A549 treated with Hydrocortisone at 1 μM for 4 hours (cell line): ENCODE results near the gene PCBD2. TPM values are rescaled to one million over a fixed set of nuclear protein-coding genes. Genes with fewer than 3 reads are reported as not detected.

Experiments
- total RNA-seq: library from RNA; stranded (reverse); fragments of 200-300 nt; extraction: Qiagen RNA extraction; gene quantifications from 5 replicates; pipeline ENCODE4 v1.2.3, GENCODE V29; 2022

PCBD2 gene
- total RNA-seq, result 10.2 to 11.9 TPM (median 11.5 TPM) in 5 replicates

GRCh38 chr5:134904610-134905245 is at the start of gene PCBD2:
TSS of gene PCBD2 (plus strand) at chr5:134905131. CDS start at chr5:134905140, 9 bp downstream.

GRCh38 chr5:134873987-134874830 is 30.7 kb upstream of the PCBD2 start, which contains the start of gene TXNDC15:
TSS of gene TXNDC15 (plus strand) at chr5:134874371. CDS start at chr5:134874428, 57 bp downstream.

GRCh38 chr5:134967607-134968006 is 62.7 kb downstream of the PCBD2 start, which contains the start of gene CATSPER3:
TSS of gene CATSPER3 (plus strand) at chr5:134967907. CDS start at chr5:134967992, 85 bp downstream.

Other genes starting within 250 kb of the PCBD2 start
- gene CAMLG, start 166.6 kb upstream of the PCBD2 start, total RNA-seq, result 24.0 to 27.9 TPM (median 27.1 TPM) in 5 replicates
- gene DDX46, start 146.4 kb upstream of the PCBD2 start, total RNA-seq, result 51.3 to 86.5 TPM (median 60.0 TPM) in 5 replicates
- gene C5orf24, start 59.2 kb upstream of the PCBD2 start, total RNA-seq, result 17.3 to 23.8 TPM (median 22.6 TPM) in 5 replicates
- gene TXNDC15, start 30.8 kb upstream of the PCBD2 start, total RNA-seq, result 46.4 to 64.4 TPM (median 50.1 TPM) in 5 replicates
- 0.22 to 0.56 TPM (median 0.34 TPM) in 5 replicates for gene CATSPER3, start 62.8 kb downstream of the PCBD2 start, total RNA-seq
- gene PITX1, start 129.1 kb downstream of the PCBD2 start, total RNA-seq, result 24.2 to 31.4 TPM (median 28.5 TPM) in 5 replicates